NCI-H146 (cell line): Measurements from ENCODE around the gene HEATR5B.
"Not testable (repeated sequence)": the region's sequence is repeated elsewhere in the genome, so short reads cannot be mapped to it uniquely, and the experiment has no call there.

Experiments used
- DNase-seq: peaks from one replicate; lab custom pipeline; 2025; lab: John Stamatoyannopoulos, UW

The HEATR5B gene

GRCh38 chr2:37061776-37062175, 22.4 kb downstream of the HEATR5B start:
- DNase-seq: no peak

- DNase-seq: no peak
Measured at GRCh38 chr2:37061013-37061711, 23.0 kb downstream of the HEATR5B start.

GRCh38 chr2:37060446-37060845, 23.7 kb downstream of the HEATR5B start:
- DNase-seq: no peak

GRCh38 chr2:37059841-37060240, 24.3 kb downstream of the HEATR5B start:
- DNase-seq: no peak

- DNase-seq: no peak
Measured at GRCh38 chr2:37052600-37053332, 31.4 kb downstream of the HEATR5B start.

GRCh38 chr2:37039580-37039979, 44.6 kb downstream of the HEATR5B start:
- no peak for DNase-seq

GRCh38 chr2:37037771-37038170, 46.4 kb downstream of the HEATR5B start:
- DNase-seq: no peak

GRCh38 chr2:37029758-37030157, 54.4 kb downstream of the HEATR5B start:
- DNase-seq: no peak

- DNase-seq: no peak
Measured at GRCh38 chr2:37026050-37026449, 58.1 kb downstream of the HEATR5B start.

- no peak for DNase-seq
Measured at GRCh38 chr2:37020887-37021796, 63.0 kb downstream of the HEATR5B start.

- DNase-seq: no peak
Measured at GRCh38 chr2:37020212-37020886, 63.8 kb downstream of the HEATR5B start.

GRCh38 chr2:37013315-37013641, 70.9 kb downstream of the HEATR5B start:
- no peak for DNase-seq

GRCh38 chr2:37011130-37011529, 73.0 kb downstream of the HEATR5B start:
- no peak for DNase-seq

- DNase-seq: no peak
Measured at GRCh38 chr2:37005118-37005868, 78.9 kb downstream of the HEATR5B start.

GRCh38 chr2:37000988-37001556, 83.1 kb downstream of the HEATR5B start:
- DNase-seq: no peak

GRCh38 chr2:37000318-37000717, 83.9 kb downstream of the HEATR5B start:
- no peak for DNase-seq

GRCh38 chr2:36999416-36999815, 84.8 kb downstream of the HEATR5B start:
- not testable (repeated sequence) for DNase-seq

GRCh38 chr2:36993841-36994620, 90.1 kb downstream of the HEATR5B start:
- DNase-seq: no peak

- no peak for DNase-seq
Measured at GRCh38 chr2:36988008-36988407, 96.2 kb downstream of the HEATR5B start.

GRCh38 chr2:36982467-36982866, 101.7 kb downstream of the HEATR5B start:
- no peak for DNase-seq
